K562 (cell line): Measurements from ENCODE around the gene OR2F1.

Experiments
- ATF7 ChIP-seq: fragments of 450-650 bp; IDR thresholded peaks from 2 replicates; pipeline ENCODE4 v1.7.1; 2014; ENCODE audit warnings: mild to moderate bottlenecking, moderate library complexity
- ETV6 ChIP-seq, 3 experiments: fragments of 150-350 bp in 1 of 3; sonication (generic) in 1 of 3; formaldehyde crosslinking in 1 of 3; IDR thresholded peaks; 2 replicates each; pipeline versions ENCODE4 v1.6.1 to v1.8.0; 2014 to 2022; ENCODE audit warnings: borderline replicate concordance in 2 of 3, low read depth in 2 of 3, antibody characterized with exemption in 1 of 3, low read length in 1 of 3, mild to moderate bottlenecking in 1 of 3, missing genetic modification reagents in 1 of 3
- FOXA1 ChIP-seq: fragments of 450-650 bp; IDR thresholded peaks from 2 replicates; pipeline ENCODE4 v1.6.1; 2016; ENCODE audit warnings: mild to moderate bottlenecking, borderline replicate concordance
- KDM5B ChIP-seq: fragments of 200-600 bp; sonication (generic); IDR thresholded peaks from 2 replicates; pipeline ENCODE4 v1.6.1; 2012; ENCODE audit warnings: low read depth, mild to moderate bottlenecking, moderate library complexity, low read length, control low read depth, inconsistent platforms; ENCODE audit not compliant: insufficient replicate concordance
- MECOM ChIP-seq: fragments of 250-450 bp; sonication (Bioruptor Pico); IDR thresholded peaks from 2 replicates; pipeline ENCODE4 v1.8.0; 2022; ENCODE audit warnings: inconsistent platforms
- POLR2AphosphoS5 ChIP-seq: IDR thresholded peaks from 2 replicates; pipeline ENCODE4 v1.6.1; 2011; ENCODE audit warnings: mild to moderate bottlenecking, low read depth, low read length, moderate library complexity; ENCODE audit not compliant: control insufficient read depth, insufficient read depth
- RFX5 ChIP-seq: IDR thresholded peaks from 2 replicates; pipeline ENCODE4 v1.6.1; 2011; ENCODE audit warnings: low read depth, mild to moderate bottlenecking, improper control_type of control experiment, low read length
- SRF ChIP-seq, 2 experiments: fragments of 250-450, 450-650 bp in 1 of 2; sonication (Bioruptor Pico) in 1 of 2; sonication (generic) in 1 of 2; formaldehyde crosslinking; IDR thresholded peaks; 2 replicates each; pipeline versions ENCODE4 v1.5.0 to v1.5.1; 2020 to 2022; ENCODE audit warnings: mild to moderate bottlenecking in 1 of 2, missing genetic modification reagents in 1 of 2
- TARDBP ChIP-seq: fragments of 450-650 bp; IDR thresholded peaks from 2 replicates; pipeline ENCODE4 v1.6.1; 2016
- ZBED1 ChIP-seq: IDR thresholded peaks from 2 replicates; pipeline ENCODE4 v1.6.1; 2014
- TF ChIP-seq, protein P1 (sequence below), 3 experiments: fragments of 200-800 bp in 1 of 3; fragments of 250-450 bp in 1 of 3; fragments of 450-650 bp in 1 of 3; sonication (Bioruptor Pico) in 1 of 3; sonication (Bioruptor generic) in 1 of 3; formaldehyde crosslinking in 1 of 3; IDR thresholded peaks; 2 replicates each; pipeline versions ENCODE4 v1.6.1 to v1.8.0; 2016 to 2022; ENCODE audit warnings: mild to moderate bottlenecking in 2 of 3, missing genetic modification characterization in 2 of 3, missing compliant biosample characterization in 1 of 3, moderate library complexity in 1 of 3
- TF ChIP-seq, protein P2 (sequence below), 3 experiments: IDR thresholded peaks in 2 of 3; conservative IDR thresholded peaks in 1 of 3; 2 replicates each; pipeline ENCODE4 v1.5.1; 2011 to 2012; ENCODE audit warnings: low read length in 3 of 3, mild to moderate bottlenecking in 3 of 3, control low read depth in 2 of 3, improper control_type of control experiment in 1 of 3, inconsistent platforms in 1 of 3, low read depth in 1 of 3, mixed read lengths in 1 of 3, moderate library complexity in 1 of 3; ENCODE audit not compliant: insufficient read depth in 2 of 3

DNA sequence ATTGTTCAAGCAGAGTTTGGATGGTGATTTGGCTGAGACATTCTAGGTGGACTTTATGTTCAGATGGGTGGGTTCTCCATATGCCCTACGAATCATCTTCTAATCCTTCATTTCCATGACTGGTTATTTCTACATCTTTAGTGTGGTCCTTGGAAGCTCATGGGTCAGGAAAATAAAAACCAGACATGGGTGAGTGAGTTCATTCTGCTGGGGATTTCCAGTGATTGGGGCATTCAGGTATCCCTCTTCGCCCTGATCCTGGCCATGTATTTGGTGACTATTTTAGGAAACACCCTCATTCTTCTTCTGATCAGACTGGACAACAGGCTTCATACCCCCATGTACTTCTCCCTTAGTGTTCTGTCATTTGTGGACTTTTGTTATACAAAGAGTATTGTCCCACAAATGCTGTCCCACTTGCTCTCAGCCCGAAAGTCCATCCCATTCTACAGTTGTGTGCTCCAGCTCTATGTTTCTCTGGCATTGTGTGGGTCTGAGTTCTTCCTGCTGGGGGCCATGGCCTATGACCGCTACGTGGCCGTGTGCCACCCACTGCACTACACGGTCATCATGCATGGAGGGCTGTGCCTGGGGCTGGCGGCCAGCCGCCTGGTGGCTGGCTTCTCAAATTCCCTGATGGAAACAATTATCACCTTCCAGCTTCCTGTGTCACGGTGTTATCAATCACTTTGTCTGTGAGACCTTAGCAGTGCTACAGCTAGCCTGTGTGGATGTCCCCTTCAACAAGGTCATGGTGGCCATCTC is 26.3 kb downstream of the OR2F1 start:
- TF ChIP-seq FOXA1 (no peak), RFX5 (no peak), ATF7 (no peak), SRF (CRISPR knock-in tag; IDR thresholded peaks at IDR 0.05) (no peak), POLR2AphosphoS5 (no peak), TARDBP (no peak), MECOM (no peak), ETV6 (IDR thresholded peaks at IDR 0.05; ENCODE audit: borderline replicate concordance in 1 of 2, low read depth in 2 of 2, low read length in 1 of 2) (no peak), ETV6 (CRISPR knock-in tag; IDR thresholded peaks at IDR 0.05; ENCODE audit: borderline replicate concordance) (no peak), ZBED1 (no peak), KDM5B (no peak)
- TF ChIP-seq, protein P1, sequence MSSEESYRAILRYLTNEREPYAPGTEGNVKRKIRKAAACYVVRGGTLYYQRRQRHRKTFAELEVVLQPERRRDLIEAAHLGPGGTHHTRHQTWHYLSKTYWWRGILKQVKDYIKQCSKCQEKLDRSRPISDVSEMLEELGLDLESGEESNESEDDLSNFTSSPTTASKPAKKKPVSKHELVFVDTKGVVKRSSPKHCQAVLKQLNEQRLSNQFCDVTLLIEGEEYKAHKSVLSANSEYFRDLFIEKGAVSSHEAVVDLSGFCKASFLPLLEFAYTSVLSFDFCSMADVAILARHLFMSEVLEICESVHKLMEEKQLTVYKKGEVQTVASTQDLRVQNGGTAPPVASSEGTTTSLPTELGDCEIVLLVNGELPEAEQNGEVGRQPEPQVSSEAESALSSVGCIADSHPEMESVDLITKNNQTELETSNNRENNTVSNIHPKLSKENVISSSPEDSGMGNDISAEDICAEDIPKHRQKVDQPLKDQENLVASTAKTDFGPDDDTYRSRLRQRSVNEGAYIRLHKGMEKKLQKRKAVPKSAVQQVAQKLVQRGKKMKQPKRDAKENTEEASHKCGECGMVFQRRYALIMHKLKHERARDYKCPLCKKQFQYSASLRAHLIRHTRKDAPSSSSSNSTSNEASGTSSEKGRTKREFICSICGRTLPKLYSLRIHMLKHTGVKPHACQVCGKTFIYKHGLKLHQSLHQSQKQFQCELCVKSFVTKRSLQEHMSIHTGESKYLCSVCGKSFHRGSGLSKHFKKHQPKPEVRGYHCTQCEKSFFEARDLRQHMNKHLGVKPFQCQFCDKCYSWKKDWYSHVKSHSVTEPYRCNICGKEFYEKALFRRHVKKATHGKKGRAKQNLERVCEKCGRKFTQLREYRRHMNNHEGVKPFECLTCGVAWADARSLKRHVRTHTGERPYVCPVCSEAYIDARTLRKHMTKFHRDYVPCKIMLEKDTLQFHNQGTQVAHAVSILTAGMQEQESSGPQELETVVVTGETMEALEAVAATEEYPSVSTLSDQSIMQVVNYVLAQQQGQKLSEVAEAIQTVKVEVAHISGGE (CRISPR knock-in tag; IDR thresholded peaks at IDR 0.05), result no peak
- TF ChIP-seq, protein P2, sequence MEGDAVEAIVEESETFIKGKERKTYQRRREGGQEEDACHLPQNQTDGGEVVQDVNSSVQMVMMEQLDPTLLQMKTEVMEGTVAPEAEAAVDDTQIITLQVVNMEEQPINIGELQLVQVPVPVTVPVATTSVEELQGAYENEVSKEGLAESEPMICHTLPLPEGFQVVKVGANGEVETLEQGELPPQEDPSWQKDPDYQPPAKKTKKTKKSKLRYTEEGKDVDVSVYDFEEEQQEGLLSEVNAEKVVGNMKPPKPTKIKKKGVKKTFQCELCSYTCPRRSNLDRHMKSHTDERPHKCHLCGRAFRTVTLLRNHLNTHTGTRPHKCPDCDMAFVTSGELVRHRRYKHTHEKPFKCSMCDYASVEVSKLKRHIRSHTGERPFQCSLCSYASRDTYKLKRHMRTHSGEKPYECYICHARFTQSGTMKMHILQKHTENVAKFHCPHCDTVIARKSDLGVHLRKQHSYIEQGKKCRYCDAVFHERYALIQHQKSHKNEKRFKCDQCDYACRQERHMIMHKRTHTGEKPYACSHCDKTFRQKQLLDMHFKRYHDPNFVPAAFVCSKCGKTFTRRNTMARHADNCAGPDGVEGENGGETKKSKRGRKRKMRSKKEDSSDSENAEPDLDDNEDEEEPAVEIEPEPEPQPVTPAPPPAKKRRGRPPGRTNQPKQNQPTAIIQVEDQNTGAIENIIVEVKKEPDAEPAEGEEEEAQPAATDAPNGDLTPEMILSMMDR (IDR thresholded peaks at IDR 0.05 in 2 of 3, conservative IDR thresholded peaks at IDR 0.05 in 1 of 3; ENCODE audit: insufficient read depth in 2 of 3, low read depth in 1 of 3, low read length in 3 of 3), result no peak
